Keratinocyte (primary cell): ENCODE results near the gene DDA1. TPM values are rescaled to one million over a fixed set of nuclear protein-coding genes. Genes with fewer than 3 reads are reported as not detected.

Experiments
- DNase-seq: peaks from one replicate; pipeline ENCODE4 v3.0.0-alpha.2; 2011; ENCODE audit warnings: low read depth, missing footprints, low spot score
- FAIRE-seq: peaks from 2 replicates; lab custom pipeline; 2011; peaks lifted over from hg19 to GRCh38; lab: Jason Lieb, UNC
- H2AFZ ChIP-seq: 2 replicates; pipeline ENCODE4 v1.6.0; 2012; ENCODE audit warnings: low read length, control low read depth, inconsistent platforms; ENCODE audit not compliant: control insufficient read depth
- H3K27ac ChIP-seq: 2 replicates; pipeline ENCODE4 v1.5.1; 2011; ENCODE audit warnings: low read length; ENCODE audit not compliant: control insufficient read depth, insufficient read depth
- H3K27me3 ChIP-seq: 3 replicates; pipeline ENCODE4 v1.6.0; 2011; ENCODE audit warnings: low read length; ENCODE audit not compliant: control insufficient read depth, insufficient read depth; ENCODE audit errors: extremely low read depth
- H3K36me3 ChIP-seq, 2 experiments: 2 replicates in 1 of 2; 3 replicates in 1 of 2; pipeline ENCODE4 v1.5.1; 2011; ENCODE audit warnings: low read length in 2 of 2, mild to moderate bottlenecking in 1 of 2; ENCODE audit not compliant: control insufficient read depth in 2 of 2, insufficient read depth in 2 of 2; ENCODE audit errors: extremely low read depth in 1 of 2
- H3K4me1 ChIP-seq: 3 replicates; pipeline ENCODE4 v1.5.1; 2011; ENCODE audit warnings: low read length; ENCODE audit not compliant: control insufficient read depth, insufficient read depth; ENCODE audit errors: extremely low read depth
- H3K4me2 ChIP-seq: 3 replicates; pipeline ENCODE4 v1.6.0; 2011; ENCODE audit warnings: low read depth, low read length; ENCODE audit not compliant: control insufficient read depth, insufficient read depth; ENCODE audit errors: extremely low read depth
- H3K4me3 ChIP-seq, 3 experiments: fragments of 200-600 bp in 1 of 3; sonication (generic) in 1 of 3; 2 replicates in 2 of 3; 3 replicates in 1 of 3; pipeline ENCODE4 v1.5.1; 2011 to 2016; ENCODE audit warnings: low read length in 3 of 3, mild to moderate bottlenecking in 3 of 3, control low read depth in 2 of 3, inconsistent platforms in 1 of 3, low read depth in 1 of 3, mixed read lengths in 1 of 3, mixed run types in 1 of 3, moderate library complexity in 1 of 3; ENCODE audit not compliant: control insufficient read depth in 2 of 3, insufficient read depth in 2 of 3; ENCODE audit errors: extremely low read depth in 1 of 3
- H3K79me2 ChIP-seq: 2 replicates; pipeline ENCODE4 v1.6.0; 2012; ENCODE audit warnings: low read length; ENCODE audit not compliant: control insufficient read depth, insufficient read depth
- H3K9ac ChIP-seq: 3 replicates; pipeline ENCODE4 v1.6.0; 2011; ENCODE audit warnings: low read length; ENCODE audit not compliant: control insufficient read depth, insufficient read depth; ENCODE audit errors: extremely low read depth
- H3K9me1 ChIP-seq: 3 replicates; pipeline ENCODE4 v1.6.0; 2011; ENCODE audit warnings: low read length; ENCODE audit not compliant: control insufficient read depth, insufficient read depth; ENCODE audit errors: extremely low read depth
- H3K9me3 ChIP-seq: 2 replicates; pipeline ENCODE4 v1.5.1; 2012; ENCODE audit warnings: low read depth, low read length; ENCODE audit not compliant: control insufficient read depth
- H4K20me1 ChIP-seq: 3 replicates; pipeline ENCODE4 v1.6.0; 2011; ENCODE audit warnings: low read length; ENCODE audit not compliant: control insufficient read depth, insufficient read depth; ENCODE audit errors: extremely low read depth
- EZH2 ChIP-seq: IDR thresholded peaks from one replicate; pipeline ENCODE4 v1.6.1; 2012; ENCODE audit warnings: inconsistent platforms, mild to moderate bottlenecking, low read length, moderate library complexity
- dilution Hi-C: fragments of 300-500 bp; cut with MboI; formaldehyde crosslinking; loops from one replicate; pipeline ENCODE4 v1.7.0; 2020; ENCODE audit warnings: low sequenced_read_pairs; ENCODE audit not compliant: extremely low pct_ligation_motif_present
- polyA plus RNA-seq, 5 experiments: library from polyadenylated mRNA; depleted of rRNA in 3 of 5; stranded (reverse) in 3 of 5; stranded (forward) in 1 of 5; unstranded in 1 of 5; fragments of >200 nt; gene quantifications; 1 replicate in 1 of 5; 2 replicates in 3 of 5; 3 replicates in 1 of 5; pipeline versions ENCODE4 v1.2.1 to v1.2.3, GENCODE V29; 2011 to 2012; ENCODE audit warnings: missing spikeins in 2 of 5, low read depth in 1 of 5, low replicate concordance in 1 of 5
- TF ChIP-seq, protein P1 (sequence below), 3 experiments: IDR thresholded peaks in 1 of 3; conservative IDR thresholded peaks in 1 of 3; optimal IDR thresholded peaks in 1 of 3; 2 replicates in 2 of 3; 3 replicates in 1 of 3; pipeline versions ENCODE3 to v1.5.1; 2011; ENCODE audit warnings: low read length in 3 of 3, mild to moderate bottlenecking in 3 of 3, moderate library complexity in 2 of 3, control low read depth in 1 of 3, inconsistent platforms in 1 of 3; ENCODE audit not compliant: insufficient read depth in 2 of 3; ENCODE audit errors: extremely low read depth in 1 of 3

DDA1 gene
- polyA plus RNA-seq, 1 donor (not counting 4 experiments of a cell fraction or from before 2014, with no cell fraction given): 59.4 TPM

DNA sequence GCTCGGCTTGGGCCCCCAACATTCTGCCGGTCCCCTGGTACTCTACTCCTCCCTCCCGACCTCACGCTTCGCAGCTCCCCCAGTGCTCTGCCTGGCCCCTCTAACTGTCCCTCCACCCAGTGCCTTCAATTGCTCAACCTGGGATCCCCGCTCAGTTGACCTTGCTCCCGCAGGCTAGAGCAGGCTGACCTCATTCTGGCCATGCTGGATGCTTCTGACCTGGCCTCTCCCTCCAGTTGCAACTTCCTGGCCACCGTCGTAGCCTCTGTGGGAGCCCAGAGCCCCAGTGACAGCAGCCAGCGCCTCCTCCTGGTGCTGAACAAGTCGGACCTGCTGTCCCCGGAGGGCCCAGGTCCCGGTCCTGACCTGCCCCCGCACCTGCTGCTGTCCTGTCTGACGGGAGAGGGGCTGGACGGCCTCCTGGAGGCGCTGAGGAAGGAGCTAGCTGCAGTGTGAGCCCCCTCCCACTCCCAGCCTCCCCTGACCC is 31.6 kb downstream of the DDA1 start:
- Histone ChIP-seq H2AFZ (no peak overlapping the region), H3K9me1 (no peaks in the 10 kb centered on the region), H3K9me3 (no peaks in the 10 kb centered on the region), H4K20me1 (no peaks in the 10 kb centered on the region), H3K27me3 (no peaks in the 10 kb centered on the region), H3K4me2 (no peak overlapping the region), H3K4me1 (peaks cover 9% of the 10 kb centered on the region), H3K79me2 (peaks cover 5% of the 10 kb centered on the region), H3K27ac (no peak overlapping the region), H3K9ac (no peak overlapping the region), H3K4me3 (no peak overlapping the region), H3K36me3 (peaks cover 0 to 9% of the 10 kb centered on the region in 2 experiments)
- FAIRE-seq (no peak), DNase-seq (no peak)
- dilution Hi-C loops: no loop called here
- TF ChIP-seq, protein P1, sequence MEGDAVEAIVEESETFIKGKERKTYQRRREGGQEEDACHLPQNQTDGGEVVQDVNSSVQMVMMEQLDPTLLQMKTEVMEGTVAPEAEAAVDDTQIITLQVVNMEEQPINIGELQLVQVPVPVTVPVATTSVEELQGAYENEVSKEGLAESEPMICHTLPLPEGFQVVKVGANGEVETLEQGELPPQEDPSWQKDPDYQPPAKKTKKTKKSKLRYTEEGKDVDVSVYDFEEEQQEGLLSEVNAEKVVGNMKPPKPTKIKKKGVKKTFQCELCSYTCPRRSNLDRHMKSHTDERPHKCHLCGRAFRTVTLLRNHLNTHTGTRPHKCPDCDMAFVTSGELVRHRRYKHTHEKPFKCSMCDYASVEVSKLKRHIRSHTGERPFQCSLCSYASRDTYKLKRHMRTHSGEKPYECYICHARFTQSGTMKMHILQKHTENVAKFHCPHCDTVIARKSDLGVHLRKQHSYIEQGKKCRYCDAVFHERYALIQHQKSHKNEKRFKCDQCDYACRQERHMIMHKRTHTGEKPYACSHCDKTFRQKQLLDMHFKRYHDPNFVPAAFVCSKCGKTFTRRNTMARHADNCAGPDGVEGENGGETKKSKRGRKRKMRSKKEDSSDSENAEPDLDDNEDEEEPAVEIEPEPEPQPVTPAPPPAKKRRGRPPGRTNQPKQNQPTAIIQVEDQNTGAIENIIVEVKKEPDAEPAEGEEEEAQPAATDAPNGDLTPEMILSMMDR (optimal IDR thresholded peaks at IDR 0.05 in 1 of 3, IDR thresholded peaks at IDR 0.05 in 1 of 3, conservative IDR thresholded peaks at IDR 0.05 in 1 of 3; ENCODE audit: extremely low read depth in 1 of 3, insufficient read depth in 2 of 3, low read length in 3 of 3): no peak
- no peak for TF ChIP-seq EZH2

DNA sequence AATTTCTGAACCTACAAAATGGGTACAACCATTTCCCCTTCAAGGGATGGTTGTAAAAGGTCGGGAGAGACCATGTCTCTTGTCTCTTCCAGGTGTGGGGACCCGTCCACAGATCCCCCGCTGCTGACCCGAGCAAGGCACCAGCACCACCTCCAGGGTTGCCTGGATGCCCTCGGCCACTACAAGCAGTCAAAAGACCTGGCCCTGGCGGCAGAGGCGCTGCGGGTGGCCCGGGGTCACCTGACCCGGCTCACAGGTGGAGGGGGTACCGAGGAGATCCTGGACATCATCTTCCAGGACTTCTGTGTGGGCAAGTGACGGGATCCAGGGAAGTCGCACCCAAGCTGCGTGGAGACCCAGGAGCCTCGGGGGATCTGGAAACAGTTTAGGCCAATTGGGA is 32.0 kb downstream of the DDA1 start:
- Histone ChIP-seq H3K9me3 (no peaks in the 10 kb centered on the region), H3K4me3 (no peak overlapping the region), H4K20me1 (no peaks in the 10 kb centered on the region), H3K27me3 (no peaks in the 10 kb centered on the region), H3K79me2 (peaks cover 5% of the 10 kb centered on the region), H3K36me3 (peaks cover 0 to 9% of the 10 kb centered on the region in 2 experiments), H3K9me1 (no peaks in the 10 kb centered on the region), H3K9ac (no peak overlapping the region), H3K4me1 (peaks cover 9% of the 10 kb centered on the region), H3K4me2 (no peak overlapping the region), H2AFZ (no peak overlapping the region), H3K27ac (no peak overlapping the region)
- no peak for TF ChIP-seq EZH2
- TF ChIP-seq, protein P1 (optimal IDR thresholded peaks at IDR 0.05 in 1 of 3, IDR thresholded peaks at IDR 0.05 in 1 of 3, conservative IDR thresholded peaks at IDR 0.05 in 1 of 3; ENCODE audit: extremely low read depth in 1 of 3, insufficient read depth in 2 of 3, low read length in 3 of 3): no peak
- FAIRE-seq: no peak
- no peak for DNase-seq
- dilution Hi-C loops: no loop called here
